NK-92 (cell line): Measurements from ENCODE around the gene INO80B.

Experiments used
- DNase-seq: peaks from one replicate; lab custom pipeline; 2025; ENCODE audit not compliant: unreplicated experiment; lab: John Stamatoyannopoulos, UW

Gene INO80B

GRCh38 chr2:74501335-74502071 is 46.6 kb downstream of the INO80B start:
- no peak for DNase-seq

- no peak for DNase-seq
Observed at GRCh38 chr2:74502147-74502719, 47.3 kb downstream of the INO80B start.

- DNase-seq: no peak
Observed at GRCh38 chr2:74502720-74503505, 48.0 kb downstream of the INO80B start.

GRCh38 chr2:74503506-74504475 is 48.9 kb downstream of the INO80B start:
- no peak for DNase-seq

- DNase-seq: no peak
Observed at GRCh38 chr2:74504591-74504990, 49.7 kb downstream of the INO80B start.

- no peak for DNase-seq
Observed at GRCh38 chr2:74505448-74506246, 50.8 kb downstream of the INO80B start.

- DNase-seq: peak; percentile 80
Observed at GRCh38 chr2:74507145-74507925, 52.4 kb downstream of the INO80B start, which contains the start of gene PCGF1. TSS of gene PCGF1 (minus strand) at chr2:74507695. CDS start at chr2:74507668, 27 bp downstream.
